Neural cell (in vitro differentiated cells): Measurements from ENCODE around the gene EIF2D.

Experiments
- EZH2 ChIP-seq: fragments of 200-600, 300-800 bp; shearing (Covaris generic), sonication (generic); IDR thresholded peaks from 2 replicates; pipeline ENCODE4 v1.6.1; 2014; ENCODE audit warnings: antibody characterized with exemption, low read length, borderline replicate concordance, mild to moderate bottlenecking; ENCODE audit not compliant: insufficient read depth, poor library complexity, severe bottlenecking
- RAD21 ChIP-seq: fragments of 450-650 bp; conservative IDR thresholded peaks from 2 replicates; pipeline ENCODE4 v1.6.1; 2014; ENCODE audit warnings: antibody characterized with exemption, mild to moderate bottlenecking, moderate library complexity
- TF ChIP-seq, protein P1 (sequence below): fragments of 450-650 bp; IDR thresholded peaks from 2 replicates; pipeline ENCODE4 v1.5.1; 2014; ENCODE audit warnings: antibody characterized with exemption, mild to moderate bottlenecking, moderate library complexity; ENCODE audit not compliant: poor library complexity, severe bottlenecking

GRCh38 chr1:206586501-206587445 is 25.5 kb downstream of the EIF2D start:
- TF ChIP-seq, protein P1, sequence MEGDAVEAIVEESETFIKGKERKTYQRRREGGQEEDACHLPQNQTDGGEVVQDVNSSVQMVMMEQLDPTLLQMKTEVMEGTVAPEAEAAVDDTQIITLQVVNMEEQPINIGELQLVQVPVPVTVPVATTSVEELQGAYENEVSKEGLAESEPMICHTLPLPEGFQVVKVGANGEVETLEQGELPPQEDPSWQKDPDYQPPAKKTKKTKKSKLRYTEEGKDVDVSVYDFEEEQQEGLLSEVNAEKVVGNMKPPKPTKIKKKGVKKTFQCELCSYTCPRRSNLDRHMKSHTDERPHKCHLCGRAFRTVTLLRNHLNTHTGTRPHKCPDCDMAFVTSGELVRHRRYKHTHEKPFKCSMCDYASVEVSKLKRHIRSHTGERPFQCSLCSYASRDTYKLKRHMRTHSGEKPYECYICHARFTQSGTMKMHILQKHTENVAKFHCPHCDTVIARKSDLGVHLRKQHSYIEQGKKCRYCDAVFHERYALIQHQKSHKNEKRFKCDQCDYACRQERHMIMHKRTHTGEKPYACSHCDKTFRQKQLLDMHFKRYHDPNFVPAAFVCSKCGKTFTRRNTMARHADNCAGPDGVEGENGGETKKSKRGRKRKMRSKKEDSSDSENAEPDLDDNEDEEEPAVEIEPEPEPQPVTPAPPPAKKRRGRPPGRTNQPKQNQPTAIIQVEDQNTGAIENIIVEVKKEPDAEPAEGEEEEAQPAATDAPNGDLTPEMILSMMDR = no peak
- TF ChIP-seq RAD21 = no peak
- no peak for TF ChIP-seq EZH2
